ENCODE data around the gene PGBD5.

Gene PGBD5

GRCh38 chr1:230355128-230355527, 71.0 kb downstream of the PGBD5 start:
- no peak overlapping the region for H3K4me3 ChIP-seq (replicated peaks in 1 of 2; ENCODE audit: low read depth in 2 of 2, low read length in 2 of 2)
- no peak for TF ChIP-seq CTCF (IDR thresholded peaks at IDR 0.05; ENCODE audit: low read depth, low read length)
- no peak for DNase-seq (ENCODE audit: low read depth in 2 of 2)

- no peak for TF ChIP-seq CTCF (IDR thresholded peaks at IDR 0.05; ENCODE audit: low read depth, low read length)
- no peak for DNase-seq (ENCODE audit: low read depth in 2 of 2)
Observed at GRCh38 chr1:230354005-230354404, 72.1 kb downstream of the PGBD5 start.

DNA sequence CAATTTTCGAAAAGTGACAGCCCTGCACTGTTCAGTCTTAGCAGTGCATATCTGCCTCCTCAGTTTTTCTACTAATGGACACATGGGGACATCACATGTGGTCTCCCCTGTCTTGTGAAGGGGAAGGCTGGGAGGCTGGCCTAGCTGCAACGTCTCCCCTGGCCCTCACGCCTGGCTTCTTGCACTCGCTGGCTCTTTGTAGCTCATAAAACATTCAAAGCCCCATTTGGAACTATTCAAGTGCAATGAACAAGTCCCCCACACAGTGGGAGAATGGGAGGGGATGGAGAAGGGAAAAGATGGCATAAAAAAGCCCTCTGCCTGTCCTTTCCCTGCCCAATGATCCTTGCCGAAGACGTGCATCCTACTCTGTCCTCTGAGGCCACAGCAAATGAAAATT, 73.6 kb downstream of the PGBD5 start:
- TF ChIP-seq CTCF (IDR thresholded peaks at IDR 0.05; ENCODE audit: low read depth, low read length): no peak
- DNase-seq (ENCODE audit: low read depth in 2 of 2): no peak
- no peak overlapping the region for H3K4me3 ChIP-seq (replicated peaks in 1 of 2; ENCODE audit: low read depth in 2 of 2, low read length in 2 of 2)

More at GRCh38 chr1:230354005-230354404, 72.1 kb downstream of the PGBD5 start:
- H3K4me3 ChIP-seq (replicated peaks in 1 of 2; ENCODE audit: low read depth in 2 of 2, low read length in 2 of 2): no peak overlapping the region

- TF ChIP-seq CTCF (IDR thresholded peaks at IDR 0.05; ENCODE audit: low read depth, low read length): no peak
- no peak overlapping the region for H3K4me3 ChIP-seq (replicated peaks in 1 of 2; ENCODE audit: low read depth in 2 of 2, low read length in 2 of 2)
- no peak for DNase-seq (ENCODE audit: low read depth in 2 of 2)
Observed at GRCh38 chr1:230351983-230352382, 74.1 kb downstream of the PGBD5 start.

- DNase-seq (ENCODE audit: low read depth in 2 of 2): no peak
- no peak for TF ChIP-seq CTCF (IDR thresholded peaks at IDR 0.05; ENCODE audit: low read depth, low read length)
- no peak overlapping the region for H3K4me3 ChIP-seq (replicated peaks in 1 of 2; ENCODE audit: low read depth in 2 of 2, low read length in 2 of 2)
Observed at GRCh38 chr1:230351514-230351913, 74.6 kb downstream of the PGBD5 start.

- peak in 1 of 2 donors; percentile 13 for DNase-seq (ENCODE audit: low read depth in 2 of 2)
- no peak for TF ChIP-seq CTCF (IDR thresholded peaks at IDR 0.05; ENCODE audit: low read depth, low read length)
Observed at GRCh38 chr1:230350208-230350921, 75.8 kb downstream of the PGBD5 start.

DNA sequence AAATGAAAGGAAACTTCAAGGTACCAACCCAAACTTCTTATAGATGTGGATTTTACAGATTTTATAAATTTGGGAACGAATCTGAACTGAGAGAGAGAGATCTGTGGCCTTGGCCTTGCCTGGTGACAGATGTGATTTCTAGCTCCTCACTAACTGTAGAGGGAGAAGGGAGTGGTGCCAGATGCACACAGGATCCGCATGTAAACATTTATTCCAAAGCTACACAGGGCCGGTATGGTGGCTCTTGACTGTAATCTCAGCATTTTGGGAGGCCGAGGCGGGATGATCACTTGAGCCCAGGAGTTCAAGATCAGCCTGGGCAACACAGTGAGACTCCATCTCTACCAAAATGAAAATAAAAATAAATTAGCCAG, 77.1 kb downstream of the PGBD5 start:
- no peak for TF ChIP-seq CTCF (IDR thresholded peaks at IDR 0.05; ENCODE audit: low read depth, low read length)
- no peak for DNase-seq (ENCODE audit: low read depth in 2 of 2)
- no peak overlapping the region for H3K4me3 ChIP-seq (replicated peaks in 1 of 2; ENCODE audit: low read depth in 2 of 2, low read length in 2 of 2)

More at GRCh38 chr1:230350208-230350921, 75.8 kb downstream of the PGBD5 start:
- no peak overlapping the region for H3K4me3 ChIP-seq (replicated peaks in 1 of 2; ENCODE audit: low read depth in 2 of 2, low read length in 2 of 2)

Measured in cardiac fibroblast (primary cell).